ENCODE data around the gene PPP2R2B.
"Not testable (repeated sequence)": the region's sequence is repeated elsewhere in the genome, so short reads cannot be mapped to it uniquely, and the experiment has no call there.

The PPP2R2B gene

DNA sequence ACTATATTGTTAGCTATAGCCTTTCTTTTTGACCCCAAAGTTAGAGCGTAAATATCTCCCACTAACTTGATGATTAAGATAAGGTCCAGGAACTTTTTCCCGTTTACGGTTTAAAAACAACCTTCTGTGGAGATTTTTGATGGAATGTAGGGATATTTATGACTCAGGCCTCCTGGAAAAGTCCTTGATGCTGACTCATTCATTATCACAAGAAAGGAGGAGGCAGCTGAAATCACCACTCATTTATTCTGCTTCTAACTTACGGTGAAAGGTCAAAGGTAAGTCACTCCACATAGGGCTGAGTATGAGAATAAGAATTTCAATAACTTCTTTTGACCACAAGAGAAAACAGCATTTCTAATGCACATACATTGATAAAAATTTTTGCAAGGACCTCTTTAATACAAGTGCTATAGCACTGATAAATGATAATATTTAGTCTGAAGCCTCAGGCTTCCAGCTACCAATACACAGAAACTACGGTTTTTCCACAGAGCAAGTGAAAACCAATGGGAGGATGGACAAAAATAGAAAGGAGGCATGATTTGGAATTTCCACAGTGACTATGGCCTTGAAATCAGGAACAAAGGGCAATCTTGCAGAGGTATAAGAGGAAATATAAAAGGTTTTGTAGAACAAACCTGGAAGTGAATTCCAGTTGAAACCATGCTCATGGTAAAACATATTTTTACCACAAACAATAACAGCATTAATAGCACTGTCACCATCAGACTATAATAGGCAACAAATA lies 146.5 kb downstream of the PPP2R2B start:
- no peak for FAIRE-seq

DNA sequence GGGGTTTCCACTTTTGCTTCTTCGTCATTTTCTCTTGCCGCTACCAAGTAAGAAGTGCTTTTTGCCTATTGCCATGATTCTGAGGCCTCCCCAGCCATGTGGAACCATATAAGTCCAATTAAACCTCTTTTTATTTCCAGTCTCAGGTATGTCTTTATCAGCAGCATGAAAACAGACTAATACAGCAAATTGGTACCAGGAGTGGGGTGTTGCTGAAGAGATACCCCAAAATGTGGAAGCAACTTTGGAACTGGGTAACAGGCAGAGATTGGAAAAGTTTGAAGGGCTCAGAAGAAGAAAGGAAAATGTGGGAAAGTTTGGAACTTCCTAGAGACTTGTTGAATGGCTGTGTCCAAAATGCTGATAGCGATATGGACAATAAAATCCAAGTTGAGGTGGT lies 149.8 kb downstream of the PPP2R2B start:
- FAIRE-seq = not testable (repeated sequence)

DNA sequence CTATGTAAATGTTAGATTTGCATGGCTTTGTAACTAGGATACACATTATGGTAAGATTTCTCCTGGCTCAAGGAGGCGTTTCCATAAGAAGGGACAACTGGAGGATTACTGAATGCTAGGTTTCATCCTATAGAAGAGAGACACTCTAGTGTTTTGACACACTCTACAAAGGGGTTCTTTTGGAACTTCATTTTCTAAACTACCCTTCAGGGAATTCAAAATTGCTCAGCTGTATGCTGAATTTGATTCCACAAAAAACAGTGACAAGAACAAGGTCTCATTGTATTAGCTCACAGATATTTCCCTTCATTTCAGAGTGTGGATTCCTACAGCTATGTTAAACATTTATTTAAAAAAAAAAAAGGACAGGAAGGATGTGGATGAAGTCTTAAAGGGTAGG lies 151.7 kb downstream of the PPP2R2B start:
- FAIRE-seq = no peak

DNA sequence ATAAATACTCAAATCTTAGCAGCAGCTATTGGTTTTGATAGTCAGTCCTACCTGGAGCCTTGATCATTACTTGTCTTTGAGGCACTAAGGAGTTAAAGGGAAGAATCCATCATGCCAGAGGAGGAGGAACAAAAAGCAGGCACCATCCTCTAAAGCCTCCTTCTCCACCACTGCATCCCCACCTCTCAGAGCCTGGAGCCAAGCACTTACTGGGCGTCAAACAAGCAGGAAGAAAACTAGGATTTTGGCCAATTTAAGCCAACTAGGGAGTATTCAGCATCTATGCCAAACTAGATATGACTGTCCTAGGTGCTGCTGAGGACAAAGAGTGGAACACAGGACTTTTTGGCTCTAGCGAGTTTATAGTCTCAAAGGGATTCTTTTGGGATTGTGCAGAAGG lies 152.5 kb downstream of the PPP2R2B start:
- FAIRE-seq = no peak

DNA sequence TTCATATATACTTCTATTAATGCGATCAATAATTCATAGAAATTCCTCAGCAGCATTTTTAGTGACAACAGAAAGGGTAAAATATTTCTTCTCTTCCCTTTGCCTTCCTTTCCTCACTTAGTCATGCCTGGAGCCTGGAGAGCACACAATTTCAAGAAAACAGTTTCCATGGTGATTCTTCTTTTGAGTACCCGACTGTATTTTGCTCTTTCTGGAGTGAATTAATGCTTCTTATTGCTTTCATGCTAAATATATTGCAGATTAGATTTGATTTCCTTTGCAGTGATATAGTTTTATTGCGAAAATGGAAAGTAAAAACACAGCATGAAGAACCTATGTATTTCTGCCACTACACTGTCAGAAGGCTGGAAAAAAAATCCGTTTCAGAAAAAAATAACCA lies 153.5 kb downstream of the PPP2R2B start:
- no peak for FAIRE-seq

DNA sequence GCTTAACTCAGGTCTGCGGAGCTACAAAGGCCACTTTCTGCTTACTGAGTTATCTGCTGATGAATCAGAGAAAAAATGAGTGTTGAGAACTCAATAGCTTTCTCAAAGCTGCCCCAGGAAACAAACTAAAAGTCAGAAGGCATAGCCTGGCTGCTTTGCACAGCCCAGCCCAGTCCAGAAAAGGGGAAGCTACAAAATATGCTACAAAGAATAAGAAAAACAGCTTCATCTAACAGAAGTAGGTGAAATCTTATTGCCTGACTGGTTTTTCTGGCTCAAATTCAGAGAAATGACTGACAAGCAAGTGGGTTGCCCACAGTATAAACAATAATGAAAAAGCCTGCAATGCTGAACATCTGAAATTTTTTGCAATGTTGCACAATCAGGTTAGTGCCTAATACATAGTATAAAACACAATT lies 156.2 kb downstream of the PPP2R2B start:
- no peak for FAIRE-seq

DNA sequence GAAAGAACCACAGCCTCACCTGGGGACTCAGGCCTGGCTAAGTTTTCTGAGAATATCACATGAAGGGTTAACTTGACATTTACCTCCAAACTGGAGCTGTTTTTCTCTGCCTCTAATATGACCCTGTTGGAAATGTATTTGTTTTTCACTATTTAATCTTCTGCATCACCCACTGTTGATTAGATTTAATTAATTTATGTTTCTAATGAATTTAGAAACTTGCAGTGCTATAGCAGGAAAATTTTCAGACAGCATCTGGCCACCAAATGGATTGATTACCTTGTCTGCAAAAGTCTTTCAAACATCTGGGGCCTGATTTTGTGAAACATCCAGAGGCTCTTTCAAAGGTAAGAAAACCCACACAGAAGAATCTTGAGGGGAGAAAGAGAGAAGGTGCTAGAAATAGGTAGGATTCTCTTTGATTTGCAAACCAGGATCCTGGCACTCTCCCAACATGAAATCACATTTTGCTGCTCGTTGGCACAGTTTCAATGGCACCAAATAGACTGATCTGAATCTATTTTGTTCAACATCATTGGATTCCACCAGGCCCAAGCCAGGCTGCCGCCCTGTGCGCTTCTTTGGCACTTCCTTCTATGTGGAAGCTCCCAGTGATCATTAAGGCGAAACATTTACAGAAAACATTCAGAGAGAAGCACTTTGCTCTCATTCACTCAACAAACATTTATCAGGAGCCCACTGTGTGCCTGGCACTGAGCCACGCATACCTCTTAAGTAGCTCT lies 157.3 kb downstream of the PPP2R2B start:
- FAIRE-seq = no peak

DNA sequence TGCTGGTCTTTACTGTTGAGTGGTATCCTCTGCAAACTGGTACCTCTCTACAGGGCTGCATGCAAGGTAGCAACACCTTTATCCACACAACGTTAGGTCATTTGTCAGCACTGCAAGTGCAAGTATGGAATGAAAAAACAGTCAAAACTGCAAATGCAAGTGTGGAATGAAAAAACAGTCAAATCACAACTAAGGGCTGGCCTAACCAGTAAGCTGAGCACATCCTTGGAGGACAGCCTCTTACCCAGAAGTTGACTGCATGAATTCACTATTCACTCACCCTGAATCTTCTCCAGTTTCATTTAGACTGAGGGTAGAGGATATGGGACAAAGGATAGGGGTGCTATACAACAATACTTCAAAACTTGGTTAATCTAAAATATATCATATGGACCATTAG lies 158.4 kb downstream of the PPP2R2B start:
- FAIRE-seq = no peak

DNA sequence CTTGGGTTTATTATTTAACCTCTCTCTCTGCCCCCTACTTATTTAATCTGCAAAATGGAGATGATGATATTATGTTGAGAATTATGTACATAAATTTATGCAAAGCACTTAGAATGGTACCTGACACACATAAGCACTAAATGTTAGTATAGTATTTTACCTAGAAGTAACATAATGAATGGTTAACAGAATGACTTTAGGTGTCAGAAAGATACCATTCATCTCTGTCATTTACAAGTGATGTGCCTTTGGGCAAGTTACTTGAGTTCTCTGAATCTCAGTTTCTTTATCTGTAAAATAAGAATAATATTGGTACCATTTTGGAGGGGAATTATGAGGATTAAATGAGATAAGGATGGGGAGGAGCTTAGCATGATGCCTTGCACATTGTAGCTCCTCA lies 159.4 kb downstream of the PPP2R2B start:
- FAIRE-seq = no peak

DNA sequence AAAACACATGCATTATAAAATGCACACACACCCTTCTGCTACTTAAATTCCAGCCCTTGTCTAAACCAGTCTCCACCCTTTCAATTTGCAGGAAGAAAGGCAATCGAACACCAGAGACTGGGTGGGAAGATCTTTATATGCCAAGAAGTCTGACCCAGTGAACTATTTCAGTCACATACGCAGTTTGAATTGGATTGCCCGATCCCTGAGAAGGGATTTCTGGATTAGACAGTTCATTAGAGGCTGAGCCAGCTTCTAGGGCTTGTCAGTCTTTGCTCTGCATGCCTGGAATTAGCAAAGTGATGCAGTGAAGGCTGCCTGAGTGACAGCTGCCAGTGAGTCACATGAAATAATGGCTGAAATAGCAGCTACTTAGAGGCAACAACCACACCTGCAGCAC lies 159.9 kb downstream of the PPP2R2B start:
- no peak for FAIRE-seq

DNA sequence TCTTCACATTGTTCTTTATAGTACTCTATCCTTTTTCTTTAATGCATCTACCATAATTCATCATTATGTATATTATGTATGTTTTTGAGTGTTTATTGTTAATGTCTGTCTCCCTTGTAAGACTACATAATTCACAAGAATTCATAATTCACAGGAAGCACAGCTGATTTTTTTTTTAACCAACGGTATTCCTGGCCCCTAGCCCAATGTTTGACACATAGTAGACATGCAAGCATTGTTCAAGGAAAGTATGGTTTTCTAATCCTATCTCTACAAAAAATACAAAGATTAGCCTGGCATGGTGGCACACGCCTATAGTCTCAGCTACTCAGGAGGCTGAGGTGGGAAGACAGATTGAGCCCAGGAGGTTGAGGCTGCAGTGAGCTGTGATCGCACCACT lies 160.6 kb downstream of the PPP2R2B start:
- FAIRE-seq = no peak

DNA sequence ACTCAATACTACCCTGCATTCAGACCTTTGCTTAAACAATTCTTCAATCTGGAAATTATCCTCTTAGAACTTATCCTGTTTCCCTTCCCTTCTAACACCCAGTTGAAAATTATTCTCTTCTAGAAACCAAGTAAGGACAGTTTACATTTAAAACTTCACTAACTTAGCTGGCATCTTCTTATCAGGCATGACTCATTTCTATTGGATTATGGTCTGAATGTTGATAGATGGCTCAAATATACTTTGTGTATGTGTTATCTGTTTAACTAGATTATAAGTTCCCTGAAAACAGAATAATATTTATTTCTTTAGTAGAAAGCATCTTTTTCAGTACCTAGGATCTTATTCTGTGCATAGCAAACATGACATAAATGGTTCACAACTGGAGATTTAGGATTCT lies 161.9 kb downstream of the PPP2R2B start:
- FAIRE-seq = no peak

DNA sequence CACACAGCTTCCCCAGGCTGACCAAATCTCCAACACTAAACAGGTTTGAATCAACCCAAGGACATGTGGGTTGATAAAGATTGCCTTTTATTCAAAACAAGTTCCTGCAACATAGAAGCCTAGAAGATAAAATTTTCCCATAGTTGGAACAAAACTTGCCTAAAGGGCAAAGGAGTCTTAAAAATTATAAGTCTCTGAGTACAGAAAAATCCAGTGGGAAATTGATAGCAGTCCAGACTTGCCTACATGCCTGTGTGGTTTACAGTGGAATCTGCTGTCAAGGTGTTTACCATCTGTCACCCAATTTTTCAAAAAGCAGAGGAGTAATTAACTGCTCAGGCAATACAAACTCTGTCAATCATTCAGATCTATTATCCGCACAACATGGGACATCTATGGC lies 168.2 kb downstream of the PPP2R2B start:
- no peak for FAIRE-seq

DNA sequence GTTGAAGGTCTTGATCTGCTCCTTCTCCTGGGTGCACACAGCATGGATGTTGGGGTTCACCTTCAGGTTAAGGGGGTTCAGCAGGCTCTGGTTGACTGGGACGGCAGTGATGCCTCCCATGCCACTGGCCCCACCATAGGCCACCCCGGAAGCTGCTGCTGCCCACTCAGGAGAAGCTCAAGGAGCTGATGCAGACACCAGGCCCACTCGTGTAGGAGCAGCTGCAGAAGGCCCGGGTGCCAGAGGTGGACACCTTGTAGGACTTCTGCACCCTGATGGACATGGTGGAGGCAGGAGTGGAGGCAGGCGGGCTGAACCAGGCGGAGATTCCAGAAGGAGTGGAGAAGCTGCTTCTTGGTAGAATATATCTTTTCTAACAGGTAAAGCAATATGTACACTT lies 171.2 kb downstream of the PPP2R2B start:
- FAIRE-seq = no peak

DNA sequence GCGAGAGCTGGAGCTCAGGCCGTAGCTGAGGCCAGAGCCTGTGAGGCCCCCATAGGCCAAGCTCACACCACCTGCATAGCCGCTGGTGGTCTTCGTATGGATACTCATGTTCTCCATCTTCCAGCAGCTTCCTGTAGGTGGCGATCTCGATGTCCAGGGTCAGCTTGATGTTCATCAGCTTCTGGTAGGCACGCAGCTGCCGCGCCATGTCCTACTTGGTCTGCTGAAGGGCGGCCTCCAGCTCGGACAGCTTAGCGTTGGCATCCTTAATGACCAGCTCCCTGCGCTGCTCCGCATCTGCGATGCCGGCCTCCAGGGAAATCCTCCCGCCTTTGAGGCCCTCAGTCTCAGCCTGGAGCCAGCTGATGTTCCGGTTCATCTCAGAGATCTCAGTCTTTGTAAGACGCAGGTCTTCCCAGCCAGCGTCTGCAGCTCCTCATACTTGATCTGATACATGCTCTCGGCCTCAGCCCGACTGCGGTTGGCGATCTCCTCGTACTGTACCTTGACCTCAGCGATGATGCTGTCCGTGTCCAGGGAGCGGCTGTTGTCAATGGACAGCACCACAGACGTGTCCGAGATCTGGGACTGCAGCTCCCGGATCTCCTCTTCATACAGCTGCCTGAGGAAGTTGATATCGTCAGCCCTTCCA lies 172.1 kb downstream of the PPP2R2B start:
- FAIRE-seq = no peak

DNA sequence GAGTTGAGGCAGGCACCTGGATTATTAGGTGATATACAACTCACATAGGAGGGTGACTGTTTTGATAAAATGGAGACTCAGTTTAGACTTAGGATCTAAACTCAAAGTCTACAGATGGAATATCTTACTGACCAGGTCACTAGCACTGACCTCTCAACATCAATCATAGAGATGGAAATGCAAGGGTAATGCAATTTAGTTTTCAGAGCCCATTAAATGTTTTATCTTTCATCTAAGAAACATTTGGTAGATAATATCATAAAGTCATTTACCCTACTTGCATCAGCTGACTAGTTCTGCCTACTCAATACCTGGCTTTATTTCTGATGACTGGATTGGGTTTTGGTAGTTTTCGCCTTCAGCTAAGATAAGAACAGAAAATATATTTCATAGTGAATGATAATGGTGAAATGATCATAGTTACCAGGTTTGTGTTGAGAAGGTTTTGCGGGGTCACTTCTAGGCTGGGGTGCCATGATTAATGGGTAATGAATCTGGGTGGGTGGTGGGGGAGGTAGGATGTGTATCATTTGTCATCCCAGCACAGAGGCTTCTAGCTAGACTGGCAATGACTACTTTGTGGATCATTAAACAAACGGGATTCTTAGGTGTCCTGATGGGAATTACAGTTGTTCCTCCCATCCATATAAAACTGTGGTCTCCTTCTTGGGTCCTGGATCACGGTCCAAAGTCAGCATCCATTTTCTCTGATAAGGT lies 173.4 kb downstream of the PPP2R2B start:
- no peak for FAIRE-seq

DNA sequence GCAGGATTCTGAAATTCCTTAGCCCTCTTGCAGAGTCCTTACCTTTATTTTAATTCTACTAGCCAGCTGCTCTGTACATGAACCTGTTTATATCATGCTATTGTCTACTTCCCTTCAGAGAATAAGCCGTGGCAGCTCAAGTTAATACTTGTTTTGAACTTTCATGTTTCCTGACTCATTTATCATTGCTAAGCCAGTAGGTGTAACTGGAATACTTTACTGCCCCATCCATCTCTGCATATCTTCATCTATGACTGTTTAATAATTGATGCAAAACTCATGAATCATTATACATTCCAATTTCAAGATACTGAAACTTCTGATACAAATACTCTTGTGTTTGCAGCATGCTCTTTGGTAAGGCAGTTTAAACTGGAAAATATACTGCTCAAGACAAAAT lies 174.7 kb downstream of the PPP2R2B start:
- FAIRE-seq = no peak

DNA sequence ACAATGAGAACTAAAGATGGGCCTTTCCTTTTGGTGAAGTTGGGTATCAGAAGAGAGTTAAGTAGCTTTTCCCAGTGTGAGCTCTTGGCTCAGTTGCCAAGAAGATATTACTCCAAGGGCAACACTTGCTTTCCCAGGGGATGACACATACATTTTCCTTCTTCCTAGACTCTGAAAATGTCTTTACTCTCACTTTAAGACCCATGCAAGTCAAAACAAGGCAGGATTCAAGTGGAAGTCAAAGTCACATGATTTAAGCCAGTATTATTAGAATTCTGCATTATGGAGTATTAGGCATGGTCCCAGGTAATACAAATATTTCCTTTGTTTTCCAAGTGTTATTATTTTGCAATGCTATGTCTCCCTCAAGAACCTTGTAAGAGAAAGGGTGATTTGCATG lies 175.1 kb downstream of the PPP2R2B start:
- FAIRE-seq = no peak

DNA sequence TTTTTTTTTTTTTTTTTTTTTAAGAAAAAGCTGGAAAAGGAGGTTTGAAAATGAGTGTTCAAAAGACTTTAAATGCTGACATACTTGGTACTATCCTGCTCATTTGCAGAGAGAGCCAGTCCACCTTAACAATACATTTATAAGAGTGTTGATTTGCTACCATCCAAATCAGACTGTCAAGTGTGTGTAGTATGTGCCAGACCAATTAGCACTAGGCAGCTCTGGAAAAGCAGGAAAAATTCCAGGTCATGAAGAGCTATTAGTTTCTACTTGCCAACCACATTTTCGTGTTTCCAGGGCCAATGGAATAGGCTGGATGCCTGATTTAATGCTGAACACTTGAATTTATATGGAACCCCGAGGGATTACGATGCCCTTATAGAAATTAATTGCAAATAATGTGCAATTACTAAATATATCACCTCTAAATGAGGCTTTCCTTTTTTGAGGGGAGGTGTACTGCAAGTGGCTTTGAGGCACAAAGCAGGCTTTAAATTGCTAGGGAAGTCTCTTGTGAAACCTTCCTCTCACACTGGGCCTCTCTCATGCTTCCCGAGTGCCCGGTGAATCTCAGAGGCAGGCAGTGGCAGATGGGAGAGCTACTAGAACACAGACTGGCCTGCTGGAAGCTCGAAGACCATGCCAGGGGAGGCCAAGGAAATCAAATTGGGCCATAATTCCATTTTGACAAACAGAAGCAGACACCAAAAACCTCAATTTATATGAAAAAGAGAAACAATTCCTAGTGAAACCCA lies 178.7 kb downstream of the PPP2R2B start:
- no peak for FAIRE-seq

DNA sequence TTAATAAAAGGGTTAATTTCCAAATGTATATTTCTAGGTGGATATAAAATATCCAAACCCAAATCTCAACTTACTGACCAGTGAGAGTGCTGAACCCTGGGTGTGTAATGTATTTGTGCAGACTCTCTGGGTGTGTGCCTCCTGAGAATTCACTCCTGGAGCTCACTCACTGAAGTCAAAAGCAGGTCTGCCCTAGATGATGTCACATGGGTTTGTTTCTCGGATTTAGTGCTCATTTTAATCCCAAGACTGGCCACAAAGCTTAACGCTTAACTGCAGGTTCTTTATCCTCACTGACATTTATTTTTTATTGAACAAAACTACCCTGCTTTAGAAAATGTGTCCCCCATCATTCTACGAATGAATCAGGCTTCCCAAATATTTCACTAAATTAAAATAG lies 179.4 kb downstream of the PPP2R2B start:
- no peak for FAIRE-seq

DNA sequence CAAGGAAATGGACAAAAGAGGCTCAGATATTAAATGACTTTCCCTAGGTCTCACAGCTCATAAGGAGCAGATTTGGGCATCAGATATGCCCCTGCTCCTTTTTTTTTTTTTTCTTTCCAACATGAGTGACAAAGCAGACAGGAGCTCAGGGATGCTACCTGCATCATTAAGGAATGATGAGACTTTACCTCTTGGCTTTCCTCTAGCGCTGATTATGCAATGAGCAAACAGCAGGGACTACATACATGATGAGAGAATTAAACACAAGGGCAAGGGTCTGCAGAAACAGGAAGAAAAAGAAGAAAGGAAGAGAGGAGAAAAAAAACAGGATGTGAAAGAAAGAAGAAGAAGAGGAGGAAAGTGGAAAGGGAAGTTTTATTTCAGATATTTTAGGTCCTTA lies 179.9 kb downstream of the PPP2R2B start:
- FAIRE-seq = no peak

DNA sequence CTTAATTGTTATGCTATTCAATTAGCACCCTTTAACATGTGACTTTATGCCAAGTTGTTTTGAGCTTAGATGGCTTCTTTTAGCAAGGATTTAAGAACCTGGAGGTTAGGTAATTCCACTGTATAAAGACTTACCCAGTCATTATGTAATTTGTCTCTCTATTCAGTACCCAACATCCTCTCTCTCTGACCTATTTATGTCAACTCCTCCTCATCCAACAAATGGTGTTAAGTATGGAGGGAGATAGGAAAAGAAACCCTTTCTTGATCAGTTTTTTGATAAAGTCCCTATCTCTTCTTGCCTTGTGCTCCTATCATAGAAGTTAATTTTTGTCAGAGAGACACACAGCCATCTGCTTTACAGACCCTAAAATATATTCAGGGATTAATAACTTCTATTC lies 181.3 kb downstream of the PPP2R2B start:
- no peak for FAIRE-seq

DNA sequence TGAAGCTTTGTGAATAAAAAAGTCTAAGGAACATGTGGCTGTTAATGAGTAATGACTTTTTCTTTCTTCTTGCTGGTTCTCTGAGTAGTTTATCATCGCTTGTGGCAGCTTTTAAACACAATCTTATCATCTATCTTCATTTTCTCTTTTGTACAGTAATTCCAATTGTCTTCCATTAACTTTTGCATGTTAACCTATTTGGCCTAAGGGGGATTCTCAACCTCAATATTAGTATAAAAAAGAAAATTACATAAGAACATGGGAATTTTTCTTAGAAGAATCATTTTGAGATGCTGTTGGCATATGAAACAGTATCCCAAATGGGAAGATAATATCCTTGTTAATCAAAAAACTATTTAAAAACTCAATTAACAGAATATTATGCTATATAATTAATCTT lies 182.9 kb downstream of the PPP2R2B start:
- FAIRE-seq = no peak
